Erythroblast (primary cell): Measurements from ENCODE around the gene LRRC47.

Experiments
- GATA1 ChIP-seq: IDR thresholded peaks from 2 replicates; pipeline ENCODE4 v1.6.1; 2011; ENCODE audit warnings: low read depth, mild to moderate bottlenecking, control low read depth, low read length, moderate library complexity
- POLR2A ChIP-seq: IDR thresholded peaks from 2 replicates; pipeline ENCODE4 v1.6.1; 2011; ENCODE audit warnings: mild to moderate bottlenecking, low read length

- TF ChIP-seq POLR2A, result no peak
- TF ChIP-seq GATA1, result no peak
Measured at GRCh38 chr1:3807769-3808168, 11.5 kb upstream of the LRRC47 start.
